Endometrium (tissue), 2 donors: ENCODE data around the gene PATJ.
"Not testable (repeated sequence)": the region's sequence is repeated elsewhere in the genome, so short reads cannot be mapped to it uniquely, and the experiment has no call there.

Experiments used
- FAIRE-seq: peaks from 2 replicates; lab custom pipeline; 2012; peaks lifted over from hg19 to GRCh38; lab: Jason Lieb, UNC
- donor health status: control.
- donor health status: control.

PATJ gene

GRCh38 chr1:62176597-62177312 lies 434.5 kb downstream of the PATJ start:
- no peak for FAIRE-seq

GRCh38 chr1:62177621-62178020 lies 435.3 kb downstream of the PATJ start:
- no peak for FAIRE-seq

- no peak for FAIRE-seq
These were observed 436.1 kb downstream of the PATJ start for GRCh38 chr1:62178372-62178771.

- FAIRE-seq: not testable (repeated sequence)
These were observed 437.8 kb downstream of the PATJ start for GRCh38 chr1:62180054-62180453.

GRCh38 chr1:62180639-62181038 lies 438.4 kb downstream of the PATJ start:
- FAIRE-seq: no peak

- FAIRE-seq: no peak
These were observed 439.3 kb downstream of the PATJ start for GRCh38 chr1:62181532-62181931.

- not testable (repeated sequence) for FAIRE-seq
These were observed 439.9 kb downstream of the PATJ start for GRCh38 chr1:62182157-62182556.

- FAIRE-seq: not testable (repeated sequence)
These were observed 441.1 kb downstream of the PATJ start for GRCh38 chr1:62183164-62184020.

GRCh38 chr1:62184336-62184735 lies 442.1 kb downstream of the PATJ start:
- FAIRE-seq: no peak

GRCh38 chr1:62185233-62185632 lies 443.0 kb downstream of the PATJ start:
- FAIRE-seq: not testable (repeated sequence)

GRCh38 chr1:62185677-62186076 lies 443.4 kb downstream of the PATJ start:
- no peak for FAIRE-seq

- no peak for FAIRE-seq
These were observed 445.3 kb downstream of the PATJ start for GRCh38 chr1:62187548-62187947.

- no peak for FAIRE-seq
These were observed 445.8 kb downstream of the PATJ start for GRCh38 chr1:62188111-62188510.

- FAIRE-seq: no peak
These were observed 452.6 kb downstream of the PATJ start, which contains the start of gene L1TD1 for GRCh38 chr1:62194651-62195544. L1TD1 (plus strand) TSS chr1:62194849; CDS start chr1:62206629, 11,780 bp downstream.

- no peak for FAIRE-seq
These were observed 453.9 kb downstream of the PATJ start for GRCh38 chr1:62196086-62196690.

- FAIRE-seq: no peak
These were observed 455.9 kb downstream of the PATJ start for GRCh38 chr1:62198069-62198780.

GRCh38 chr1:62198781-62199125 lies 456.5 kb downstream of the PATJ start:
- FAIRE-seq: no peak

GRCh38 chr1:62207187-62207586 lies 464.9 kb downstream of the PATJ start:
- no peak for FAIRE-seq

GRCh38 chr1:62208087-62208486 lies 465.8 kb downstream of the PATJ start:
- no peak for FAIRE-seq

- FAIRE-seq: no peak
These were observed 466.7 kb downstream of the PATJ start for GRCh38 chr1:62208970-62209369.

GRCh38 chr1:62209931-62210595 lies 467.8 kb downstream of the PATJ start:
- no peak for FAIRE-seq
